ENCODE data around the gene TASOR2. TPM values are rescaled to one million over a fixed set of nuclear protein-coding genes. Genes with fewer than 3 reads are reported as not detected.
A peak's percentile ranks its signal among the peaks of the same experiment; 100 is the strongest.

The TASOR2 gene
- 29.2 TPM for polyA plus RNA-seq (2013, experiment 1 of 2)
- polyA plus RNA-seq (2013, experiment 2 of 2) = 25.9 TPM

- 6% methylated on average over 34 to 49 of the region's 54 CpGs for WGBS, 2 experiments (ENCODE audit: insufficient coverage in 2 of 2)
- Histone ChIP-seq H3K4me3 (ENCODE audit: extremely low read depth, insufficient read depth, low read length, poor library complexity, severe bottlenecking) (peak within 1 kb of the TSS; percentile 85), H3K4me1 (ENCODE audit: control insufficient read depth, insufficient read depth, low read length, poor library complexity, severe bottlenecking) (no peaks in the 10 kb centered on the region), H3K36me3 (ENCODE audit: control insufficient read depth, insufficient read depth, low read length) (peaks cover 8% of the 10 kb centered on the region), H3K9me3 (ENCODE audit: control insufficient read depth, low read length) (peaks cover 6% of the 10 kb centered on the region), H3K27ac (ENCODE audit: low read depth, low read length, severe bottlenecking) (peak within 1 kb of the TSS; percentile 88)
Measured at GRCh38 chr10:5684318-5684970, at the start of gene TASOR2. TSS of gene TASOR2 (plus strand) at chr10:5684838. CDS start at chr10:5720643, 35,805 bp downstream.

- Histone ChIP-seq H3K4me3 (ENCODE audit: extremely low read depth, insufficient read depth, low read length, poor library complexity, severe bottlenecking) (no peak overlapping the region), H3K9me3 (ENCODE audit: control insufficient read depth, low read length) (no peaks in the 10 kb centered on the region), H3K36me3 (ENCODE audit: control insufficient read depth, insufficient read depth, low read length) (peaks cover 8% of the 10 kb centered on the region), H3K27ac (ENCODE audit: low read depth, low read length, severe bottlenecking) (no peak overlapping the region), H3K4me1 (ENCODE audit: control insufficient read depth, insufficient read depth, low read length, poor library complexity, severe bottlenecking) (no peaks in the 10 kb centered on the region)
- 94 to 97% methylated on average over 7 of the region's 7 CpGs for WGBS, 2 experiments (ENCODE audit: insufficient coverage in 2 of 2)
Measured at GRCh38 chr10:5634918-5635317, 49.7 kb upstream of the TASOR2 start.

- Histone ChIP-seq H3K27ac (ENCODE audit: low read depth, low read length, severe bottlenecking) (no peak overlapping the region), H3K36me3 (ENCODE audit: control insufficient read depth, insufficient read depth, low read length) (peaks cover 19% of the 10 kb centered on the region), H3K9me3 (ENCODE audit: control insufficient read depth, low read length) (no peaks in the 10 kb centered on the region), H3K4me1 (ENCODE audit: control insufficient read depth, insufficient read depth, low read length, poor library complexity, severe bottlenecking) (no peaks in the 10 kb centered on the region), H3K4me3 (ENCODE audit: extremely low read depth, insufficient read depth, low read length, poor library complexity, severe bottlenecking) (no peak overlapping the region)
- 91 to 95% methylated on average over 7 to 8 of the region's 10 CpGs for WGBS, 2 experiments (ENCODE audit: insufficient coverage in 2 of 2)
Measured at GRCh38 chr10:5638494-5638893, 46.1 kb upstream of the TASOR2 start.

- no peaks in the 10 kb centered on the region for H3K4me1 ChIP-seq (ENCODE audit: control insufficient read depth, insufficient read depth, low read length, poor library complexity, severe bottlenecking)
- no peak overlapping the region for H3K4me3 ChIP-seq (ENCODE audit: extremely low read depth, insufficient read depth, low read length, poor library complexity, severe bottlenecking)
- no peak overlapping the region for H3K27ac ChIP-seq (ENCODE audit: low read depth, low read length, severe bottlenecking)
- 95 to 96% methylated on average over 17 of the region's 17 CpGs for WGBS, 2 experiments (ENCODE audit: insufficient coverage in 2 of 2)
- H3K9me3 ChIP-seq (ENCODE audit: control insufficient read depth, low read length) = no peaks in the 10 kb centered on the region
- H3K36me3 ChIP-seq (ENCODE audit: control insufficient read depth, insufficient read depth, low read length) = peaks cover 19% of the 10 kb centered on the region
Measured at GRCh38 chr10:5639066-5639465, 45.6 kb upstream of the TASOR2 start.

- Histone ChIP-seq H3K4me1 (ENCODE audit: control insufficient read depth, insufficient read depth, low read length, poor library complexity, severe bottlenecking) (no peaks in the 10 kb centered on the region), H3K27ac (ENCODE audit: low read depth, low read length, severe bottlenecking) (no peak overlapping the region), H3K9me3 (ENCODE audit: control insufficient read depth, low read length) (no peaks in the 10 kb centered on the region), H3K4me3 (ENCODE audit: extremely low read depth, insufficient read depth, low read length, poor library complexity, severe bottlenecking) (no peak overlapping the region), H3K36me3 (ENCODE audit: control insufficient read depth, insufficient read depth, low read length) (peaks cover 23% of the 10 kb centered on the region)
- WGBS, 2 experiments (ENCODE audit: insufficient coverage in 2 of 2) = 94 to 98% methylated on average over 11 to 12 of the region's 12 CpGs
Measured at GRCh38 chr10:5640036-5640435, 44.6 kb upstream of the TASOR2 start.

- 93 to 95% methylated on average over 12 of the region's 13 CpGs for WGBS, 2 experiments (ENCODE audit: insufficient coverage in 2 of 2)
- no peak overlapping the region for H3K4me3 ChIP-seq (ENCODE audit: extremely low read depth, insufficient read depth, low read length, poor library complexity, severe bottlenecking)
- H3K9me3 ChIP-seq (ENCODE audit: control insufficient read depth, low read length) = no peaks in the 10 kb centered on the region
- no peak overlapping the region for H3K27ac ChIP-seq (ENCODE audit: low read depth, low read length, severe bottlenecking)
- no peaks in the 10 kb centered on the region for H3K4me1 ChIP-seq (ENCODE audit: control insufficient read depth, insufficient read depth, low read length, poor library complexity, severe bottlenecking)
- H3K36me3 ChIP-seq (ENCODE audit: control insufficient read depth, insufficient read depth, low read length) = peaks cover 23% of the 10 kb centered on the region
Measured at GRCh38 chr10:5640501-5640900, 44.1 kb upstream of the TASOR2 start.

- WGBS, 2 experiments (ENCODE audit: insufficient coverage in 2 of 2) = 91 to 93% methylated on average over 25 of the region's 25 CpGs
- Histone ChIP-seq H3K4me1 (ENCODE audit: control insufficient read depth, insufficient read depth, low read length, poor library complexity, severe bottlenecking) (no peaks in the 10 kb centered on the region), H3K27ac (ENCODE audit: low read depth, low read length, severe bottlenecking) (no peak overlapping the region), H3K4me3 (ENCODE audit: extremely low read depth, insufficient read depth, low read length, poor library complexity, severe bottlenecking) (no peak overlapping the region), H3K9me3 (ENCODE audit: control insufficient read depth, low read length) (no peaks in the 10 kb centered on the region), H3K36me3 (ENCODE audit: control insufficient read depth, insufficient read depth, low read length) (peaks cover 23% of the 10 kb centered on the region)
Measured at GRCh38 chr10:5641501-5641900, 43.1 kb upstream of the TASOR2 start.

GRCh38 chr10:5643346-5644067, 41.1 kb upstream of the TASOR2 start:
- no peak overlapping the region for H3K27ac ChIP-seq (ENCODE audit: low read depth, low read length, severe bottlenecking)
- H3K9me3 ChIP-seq (ENCODE audit: control insufficient read depth, low read length) = no peaks in the 10 kb centered on the region
- H3K36me3 ChIP-seq (ENCODE audit: control insufficient read depth, insufficient read depth, low read length) = peaks cover 31% of the 10 kb centered on the region
- no peak overlapping the region for H3K4me3 ChIP-seq (ENCODE audit: extremely low read depth, insufficient read depth, low read length, poor library complexity, severe bottlenecking)
- 94 to 100% methylated on average over 3 to 6 of the region's 8 CpGs for WGBS, 2 experiments (ENCODE audit: insufficient coverage in 2 of 2)
- H3K4me1 ChIP-seq (ENCODE audit: control insufficient read depth, insufficient read depth, low read length, poor library complexity, severe bottlenecking) = no peaks in the 10 kb centered on the region

GRCh38 chr10:5644930-5645329, 39.7 kb upstream of the TASOR2 start:
- H3K27ac ChIP-seq (ENCODE audit: low read depth, low read length, severe bottlenecking) = no peak overlapping the region
- H3K36me3 ChIP-seq (ENCODE audit: control insufficient read depth, insufficient read depth, low read length) = peaks cover 23% of the 10 kb centered on the region
- H3K9me3 ChIP-seq (ENCODE audit: control insufficient read depth, low read length) = no peaks in the 10 kb centered on the region
- WGBS, 2 experiments (ENCODE audit: insufficient coverage in 2 of 2) = 80 to 88% methylated on average over 1 to 4 of the region's 6 CpGs
- H3K4me3 ChIP-seq (ENCODE audit: extremely low read depth, insufficient read depth, low read length, poor library complexity, severe bottlenecking) = no peak overlapping the region
- no peaks in the 10 kb centered on the region for H3K4me1 ChIP-seq (ENCODE audit: control insufficient read depth, insufficient read depth, low read length, poor library complexity, severe bottlenecking)

GRCh38 chr10:5645375-5645774, 39.3 kb upstream of the TASOR2 start:
- H3K4me1 ChIP-seq (ENCODE audit: control insufficient read depth, insufficient read depth, low read length, poor library complexity, severe bottlenecking) = peaks cover 3% of the 10 kb centered on the region
- H3K9me3 ChIP-seq (ENCODE audit: control insufficient read depth, low read length) = no peaks in the 10 kb centered on the region
- peaks cover 19% of the 10 kb centered on the region for H3K36me3 ChIP-seq (ENCODE audit: control insufficient read depth, insufficient read depth, low read length)
- no peak overlapping the region for H3K4me3 ChIP-seq (ENCODE audit: extremely low read depth, insufficient read depth, low read length, poor library complexity, severe bottlenecking)
- 90 to 93% methylated on average over 9 to 11 of the region's 11 CpGs for WGBS, 2 experiments (ENCODE audit: insufficient coverage in 2 of 2)
- no peak overlapping the region for H3K27ac ChIP-seq (ENCODE audit: low read depth, low read length, severe bottlenecking)

Data from mesodermal cell (in vitro differentiated cells).